ENCODE results near the gene SLC25A17. TPM values are rescaled to one million over a fixed set of nuclear protein-coding genes. Genes with fewer than 3 reads are reported as not detected.
"Not testable (repeated sequence)": the region's sequence is repeated elsewhere in the genome, so short reads cannot be mapped to it uniquely, and the experiment has no call there.

Gene SLC25A17
- total and polyA plus RNA-seq, 2 donors (not counting 1 experiment from before 2014, with no cell fraction given), result 12.9 to 28.7 TPM

- H3K9ac ChIP-seq (ENCODE audit: insufficient read depth, low read length), result no peak overlapping the region
- no peak overlapping the region for H3K4me2 ChIP-seq (ENCODE audit: extremely low read depth, insufficient read depth, low read length)
- no peak for DNase-seq (ENCODE audit: low read depth in 2 of 2)
- H3K27ac ChIP-seq (ENCODE audit: insufficient read depth, low read length), result no peak overlapping the region
- no peaks in the 10 kb centered on the region for H3K27me3 ChIP-seq (ENCODE audit: control insufficient read depth, insufficient read depth, low read length)
- no peaks in the 10 kb centered on the region for H3K79me2 ChIP-seq (ENCODE audit: control insufficient read depth, insufficient read depth, low read length)
- H3K4me1 ChIP-seq (ENCODE audit: control insufficient read depth, extremely low read depth, insufficient read depth, low read length), result no peaks in the 10 kb centered on the region
- H3K9me3 ChIP-seq (ENCODE audit: control insufficient read depth, insufficient read depth, low read depth, low read length), result no peaks in the 10 kb centered on the region
- no peak overlapping the region for H2AFZ ChIP-seq (ENCODE audit: low read length)
- no peak for TF ChIP-seq EZH2 (IDR thresholded peaks at IDR 0.05; ENCODE audit: low read length, missing control alignments)
- no peak for TF ChIP-seq CTCF (conservative IDR thresholded peaks at IDR 0.05 in 1 of 2, IDR thresholded peaks at IDR 0.05 in 1 of 2; ENCODE audit: low read depth in 1 of 2, low read length in 2 of 2)
- no peak overlapping the region for H3K4me3 ChIP-seq (replicated peaks in 1 of 4; ENCODE audit: control extremely low read depth in 1 of 4, insufficient read depth in 1 of 4, low read depth in 3 of 4, low read length in 4 of 4)
- H4K20me1 ChIP-seq (ENCODE audit: control insufficient read depth, extremely low read depth, insufficient read depth, low read length), result no peaks in the 10 kb centered on the region
- peaks cover 2% of the 10 kb centered on the region for H3K36me3 ChIP-seq (ENCODE audit: control insufficient read depth, insufficient read depth, low read length)
Measured at GRCh38 chr22:40829131-40829530, 10.0 kb upstream of the SLC25A17 start.

DNA sequence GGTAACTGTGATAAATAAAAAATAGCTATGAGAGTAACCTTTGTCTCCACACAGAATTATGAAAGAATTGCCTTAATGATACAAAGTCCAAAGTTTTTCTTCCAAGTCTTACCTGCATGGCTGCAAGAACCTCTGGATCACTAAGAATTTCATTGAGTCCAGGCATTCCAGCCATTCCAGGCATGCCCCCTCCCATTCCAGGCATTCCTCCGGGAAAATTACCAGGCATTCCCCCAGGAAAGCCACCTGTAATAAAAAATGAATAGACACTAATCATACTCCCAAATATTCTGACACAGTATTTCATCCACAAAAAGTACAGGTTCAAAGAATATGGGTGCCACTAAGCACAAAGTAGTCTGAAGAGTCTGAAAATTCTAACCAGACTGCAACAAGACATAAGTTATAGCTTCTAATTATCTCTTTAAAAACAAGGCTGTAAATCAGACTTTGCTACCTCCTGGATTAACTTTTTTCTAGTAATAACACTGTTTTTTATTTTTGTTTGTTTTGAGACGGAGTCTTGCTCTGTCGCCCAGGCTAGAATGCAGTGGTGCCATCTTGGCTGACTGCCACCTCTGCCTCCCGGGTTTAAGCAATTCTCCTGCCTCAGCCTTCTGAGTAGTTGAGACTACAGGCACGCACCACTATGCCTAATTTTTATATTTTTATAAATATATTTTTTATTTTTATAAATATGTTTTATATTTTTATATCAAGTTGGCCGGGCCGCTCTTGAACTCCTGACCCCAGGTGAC lies 8.0 kb upstream of the SLC25A17 start:
- no peak for TF ChIP-seq CTCF (conservative IDR thresholded peaks at IDR 0.05 in 1 of 2, IDR thresholded peaks at IDR 0.05 in 1 of 2; ENCODE audit: low read depth in 1 of 2, low read length in 2 of 2)
- TF ChIP-seq EZH2 (IDR thresholded peaks at IDR 0.05; ENCODE audit: low read length, missing control alignments), result no peak
- H3K27ac ChIP-seq (ENCODE audit: insufficient read depth, low read length), result no peak overlapping the region
- H3K9ac ChIP-seq (ENCODE audit: insufficient read depth, low read length), result no peak overlapping the region
- H3K4me3 ChIP-seq (replicated peaks in 1 of 4; ENCODE audit: control extremely low read depth in 1 of 4, insufficient read depth in 1 of 4, low read depth in 3 of 4, low read length in 4 of 4), result no peak overlapping the region
- H2AFZ ChIP-seq (ENCODE audit: low read length), result no peak overlapping the region
- H4K20me1 ChIP-seq (ENCODE audit: control insufficient read depth, extremely low read depth, insufficient read depth, low read length), result no peaks in the 10 kb centered on the region
- no peaks in the 10 kb centered on the region for H3K9me3 ChIP-seq (ENCODE audit: control insufficient read depth, insufficient read depth, low read depth, low read length)
- DNase-seq (ENCODE audit: low read depth in 2 of 2), result no peak
- H3K36me3 ChIP-seq (ENCODE audit: control insufficient read depth, insufficient read depth, low read length), result peaks cover 2% of the 10 kb centered on the region
- no peaks in the 10 kb centered on the region for H3K79me2 ChIP-seq (ENCODE audit: control insufficient read depth, insufficient read depth, low read length)
- H3K27me3 ChIP-seq (ENCODE audit: control insufficient read depth, insufficient read depth, low read length), result no peaks in the 10 kb centered on the region
- no peak overlapping the region for H3K4me2 ChIP-seq (ENCODE audit: extremely low read depth, insufficient read depth, low read length)
- no peaks in the 10 kb centered on the region for H3K4me1 ChIP-seq (ENCODE audit: control insufficient read depth, extremely low read depth, insufficient read depth, low read length)

GRCh38 chr22:40826292-40826691 lies 7.1 kb upstream of the SLC25A17 start:
- not testable (repeated sequence) for H3K36me3 ChIP-seq (ENCODE audit: control insufficient read depth, insufficient read depth, low read length); H3K9me3 ChIP-seq (ENCODE audit: control insufficient read depth, insufficient read depth, low read depth, low read length); H3K79me2 ChIP-seq (ENCODE audit: control insufficient read depth, insufficient read depth, low read length); DNase-seq (ENCODE audit: low read depth in 2 of 2); H3K4me1 ChIP-seq (ENCODE audit: control insufficient read depth, extremely low read depth, insufficient read depth, low read length); H3K4me3 ChIP-seq (replicated peaks in 1 of 4; ENCODE audit: control extremely low read depth in 1 of 4, insufficient read depth in 1 of 4, low read depth in 3 of 4, low read length in 4 of 4); H2AFZ ChIP-seq (ENCODE audit: low read length); H3K27me3 ChIP-seq (ENCODE audit: control insufficient read depth, insufficient read depth, low read length); H3K27ac ChIP-seq (ENCODE audit: insufficient read depth, low read length); H3K9ac ChIP-seq (ENCODE audit: insufficient read depth, low read length); H4K20me1 ChIP-seq (ENCODE audit: control insufficient read depth, extremely low read depth, insufficient read depth, low read length); H3K4me2 ChIP-seq (ENCODE audit: extremely low read depth, insufficient read depth, low read length)

Data from fibroblast of lung (primary cell).